ENCODE measurements around the gene SLC35F4. TPM values are rescaled to one million over a fixed set of nuclear protein-coding genes. Genes with fewer than 3 reads are reported as not detected.
"Not testable (repeated sequence)": the region's sequence is repeated elsewhere in the genome, so short reads cannot be mapped to it uniquely, and the experiment has no call there.

Gene SLC35F4
- total RNA-seq, 4 donors from 2014 or later = not detected

DNA sequence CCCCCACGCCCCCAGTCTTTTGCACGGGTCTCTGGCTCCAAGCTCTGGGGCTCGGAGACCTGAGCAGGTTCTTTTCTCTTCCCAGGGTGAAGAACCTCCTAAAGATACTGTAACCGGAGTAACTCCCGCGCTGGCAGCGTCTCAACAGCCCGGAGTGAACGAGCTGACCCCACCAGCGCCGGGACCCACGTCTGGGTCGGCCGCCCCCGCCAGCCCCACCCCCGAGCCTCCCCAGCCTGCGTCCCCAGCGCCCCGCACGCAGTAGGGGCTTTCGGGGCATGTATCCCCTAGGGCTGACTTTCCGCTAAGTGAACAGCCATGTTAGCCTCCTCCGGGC lies 858 bp downstream of the SLC35F4 start:
- Histone ChIP-seq H3K27me3 (peaks cover 0 to 43% of the 10 kb centered on the region in 2 donors), H3K4me1 (peaks cover 0 to 21% (median 9%) of the 10 kb centered on the region in 4 donors), H3K36me3 (no peaks in the 10 kb centered on the region), H3K9me3 (no peaks in the 10 kb centered on the region), H3K27ac (no peak overlapping the region), H3K4me3 (peak overlapping the region in 1 of 4 donors; percentile 29)
- no peak for DNase-seq (ENCODE audit: low spot score in 2 of 2)
- 0 to 4% methylated on average over 2 to 3 of the region's 23 CpGs for WGBS, 2 donors
- no peak for TF ChIP-seq EP300 (IDR thresholded peaks at IDR 0.05)
- TF ChIP-seq POLR2A (IDR thresholded peaks at IDR 0.05) = no peak
- TF ChIP-seq, protein P1, sequence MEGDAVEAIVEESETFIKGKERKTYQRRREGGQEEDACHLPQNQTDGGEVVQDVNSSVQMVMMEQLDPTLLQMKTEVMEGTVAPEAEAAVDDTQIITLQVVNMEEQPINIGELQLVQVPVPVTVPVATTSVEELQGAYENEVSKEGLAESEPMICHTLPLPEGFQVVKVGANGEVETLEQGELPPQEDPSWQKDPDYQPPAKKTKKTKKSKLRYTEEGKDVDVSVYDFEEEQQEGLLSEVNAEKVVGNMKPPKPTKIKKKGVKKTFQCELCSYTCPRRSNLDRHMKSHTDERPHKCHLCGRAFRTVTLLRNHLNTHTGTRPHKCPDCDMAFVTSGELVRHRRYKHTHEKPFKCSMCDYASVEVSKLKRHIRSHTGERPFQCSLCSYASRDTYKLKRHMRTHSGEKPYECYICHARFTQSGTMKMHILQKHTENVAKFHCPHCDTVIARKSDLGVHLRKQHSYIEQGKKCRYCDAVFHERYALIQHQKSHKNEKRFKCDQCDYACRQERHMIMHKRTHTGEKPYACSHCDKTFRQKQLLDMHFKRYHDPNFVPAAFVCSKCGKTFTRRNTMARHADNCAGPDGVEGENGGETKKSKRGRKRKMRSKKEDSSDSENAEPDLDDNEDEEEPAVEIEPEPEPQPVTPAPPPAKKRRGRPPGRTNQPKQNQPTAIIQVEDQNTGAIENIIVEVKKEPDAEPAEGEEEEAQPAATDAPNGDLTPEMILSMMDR (IDR thresholded peaks at IDR 0.05) = no peak

DNA sequence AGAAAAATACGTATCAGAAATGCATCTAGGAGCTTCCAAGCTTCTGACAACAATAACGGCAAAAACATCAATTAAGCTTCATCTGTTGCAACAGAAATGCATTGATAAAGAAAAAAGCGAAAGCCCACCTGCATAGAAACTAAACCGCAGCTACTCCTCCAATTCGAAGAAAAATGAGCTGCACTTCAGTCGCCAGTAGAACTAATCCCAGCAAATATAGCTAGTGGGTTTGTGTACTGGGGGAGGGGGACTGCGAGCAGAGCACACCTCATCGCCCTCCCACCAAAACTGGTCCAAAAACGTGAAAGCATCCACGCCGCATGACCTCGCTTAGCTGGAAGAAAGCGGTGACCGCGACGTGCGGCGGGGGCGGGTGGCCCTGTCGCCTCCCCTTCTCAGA lies 1.2 kb downstream of the SLC35F4 start:
- no peaks in the 10 kb centered on the region for H3K36me3 ChIP-seq
- TF ChIP-seq, protein P1 (IDR thresholded peaks at IDR 0.05) = no peak
- TF ChIP-seq EP300 (IDR thresholded peaks at IDR 0.05) (no peak), POLR2A (IDR thresholded peaks at IDR 0.05) (no peak)
- no peaks in the 10 kb centered on the region for H3K9me3 ChIP-seq
- 19 to 22% methylated on average over 18 of the region's 20 CpGs for WGBS, 2 donors
- no peak overlapping the region for H3K4me3 ChIP-seq
- peaks cover 0 to 21% (median 9%) of the 10 kb centered on the region in 4 donors for H3K4me1 ChIP-seq
- no peak overlapping the region for H3K27ac ChIP-seq
- no peak for DNase-seq (ENCODE audit: low spot score in 2 of 2)
- H3K27me3 ChIP-seq = peaks cover 0 to 43% of the 10 kb centered on the region in 2 donors

DNA sequence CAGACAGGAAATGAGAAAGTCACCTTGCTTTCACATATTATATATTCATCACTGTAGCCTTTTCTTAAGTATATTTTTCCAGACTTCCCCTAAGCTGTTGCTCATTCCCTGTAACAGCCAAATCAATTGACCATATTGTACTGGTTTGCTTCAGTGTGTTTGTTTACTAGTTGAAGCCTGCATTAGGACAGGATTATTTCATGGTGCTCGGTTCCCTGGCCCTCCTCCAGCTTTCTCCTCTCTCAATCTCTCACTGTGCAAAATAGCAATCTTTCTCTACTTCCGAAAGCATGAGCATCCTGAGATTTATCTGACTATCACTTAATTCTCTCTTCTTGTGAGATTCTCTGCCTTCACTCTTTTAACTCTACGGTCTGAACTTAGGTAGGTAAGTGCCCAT lies 2.4 kb downstream of the SLC35F4 start:
- H3K4me1 ChIP-seq = peaks cover 0 to 21% (median 9%) of the 10 kb centered on the region in 4 donors
- DNase-seq (ENCODE audit: low spot score in 2 of 2) = no peak
- no peak overlapping the region for H3K27ac ChIP-seq
- no peaks in the 10 kb centered on the region for H3K9me3 ChIP-seq
- TF ChIP-seq, protein P1 (IDR thresholded peaks at IDR 0.05) = no peak
- TF ChIP-seq POLR2A (IDR thresholded peaks at IDR 0.05) (no peak), EP300 (IDR thresholded peaks at IDR 0.05) (no peak)
- no peaks in the 10 kb centered on the region for H3K36me3 ChIP-seq
- WGBS, 2 donors = 48 to 57% methylated on average over 3 of the region's 3 CpGs
- no peak overlapping the region for H3K4me3 ChIP-seq
- peaks cover 0 to 43% of the 10 kb centered on the region in 2 donors for H3K27me3 ChIP-seq

DNA sequence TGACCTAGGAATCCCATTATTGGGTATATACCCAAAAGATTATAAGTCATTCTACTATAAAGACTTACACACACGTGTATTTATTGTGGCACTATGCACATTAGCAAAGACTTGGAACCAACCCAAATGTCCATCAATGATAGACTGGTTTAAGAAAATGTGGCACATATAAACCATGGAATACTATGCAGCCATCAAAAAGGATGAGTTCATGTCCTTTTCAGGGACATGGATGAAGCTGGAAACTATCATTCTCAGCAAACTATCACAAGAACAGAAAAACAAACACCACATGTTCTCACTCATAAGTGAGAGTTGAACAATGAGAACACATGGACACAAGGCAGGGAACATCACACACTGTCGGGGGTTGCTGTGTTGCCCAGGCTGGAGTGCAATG lies 10.2 kb downstream of the SLC35F4 start:
- not testable (repeated sequence) for H3K4me3 ChIP-seq; DNase-seq (ENCODE audit: low spot score in 2 of 2); H3K27ac ChIP-seq; H3K9me3 ChIP-seq; H3K4me1 ChIP-seq; H3K27me3 ChIP-seq; H3K36me3 ChIP-seq
- WGBS, 2 donors = 93 to 95% methylated on average over 2 of the region's 2 CpGs

DNA sequence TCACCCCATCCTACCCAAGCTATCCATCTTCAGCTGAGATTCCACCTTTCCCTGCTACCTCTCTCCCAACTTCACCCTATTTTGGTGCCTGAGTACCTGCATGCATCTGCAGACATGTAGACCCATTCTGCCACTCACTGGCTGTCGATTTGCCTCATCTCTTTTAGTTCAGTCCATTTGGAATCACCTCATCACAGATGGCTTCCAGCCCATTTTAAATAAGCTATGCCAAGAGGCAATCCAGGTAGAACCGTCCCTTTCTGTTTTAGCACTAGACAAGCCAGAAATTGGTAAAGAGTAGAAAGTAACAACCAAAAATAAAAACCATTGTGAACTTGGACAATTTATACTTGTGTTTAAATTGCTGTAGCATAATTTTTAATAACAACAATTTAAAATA lies 11.3 kb downstream of the SLC35F4 start:
- H3K36me3 ChIP-seq = no peaks in the 10 kb centered on the region
- TF ChIP-seq EP300 (IDR thresholded peaks at IDR 0.05) (no peak), POLR2A (IDR thresholded peaks at IDR 0.05) (no peak)
- TF ChIP-seq, protein P1 (IDR thresholded peaks at IDR 0.05) = no peak
- no peaks in the 10 kb centered on the region for H3K27me3 ChIP-seq
- H3K9me3 ChIP-seq = peaks cover 0 to 5% (median 0%) of the 10 kb centered on the region in 4 donors
- 77 to 81% methylated on average over 2 of the region's 2 CpGs for WGBS, 2 donors
- H3K4me1 ChIP-seq = no peaks in the 10 kb centered on the region
- no peak overlapping the region for H3K27ac ChIP-seq
- no peak overlapping the region for H3K4me3 ChIP-seq
- no peak for DNase-seq (ENCODE audit: low spot score in 2 of 2)

DNA sequence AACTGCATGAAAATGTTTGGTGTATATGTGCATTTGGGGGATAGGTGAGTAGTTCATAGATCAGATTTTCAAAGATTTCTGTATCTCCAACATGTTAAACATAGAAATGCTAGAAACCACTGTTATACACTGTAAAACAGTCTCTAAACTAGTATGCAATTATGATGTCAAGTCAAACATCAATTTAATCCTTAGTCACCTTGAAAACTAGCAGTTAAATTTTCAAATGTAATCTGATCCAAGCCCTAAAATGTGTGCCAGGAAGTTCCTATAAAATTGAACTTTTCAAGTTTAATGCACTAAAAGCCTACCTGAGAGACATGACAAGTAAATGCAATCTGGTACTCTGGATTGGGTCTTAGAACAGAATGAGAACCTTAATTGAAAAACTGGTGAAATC lies 14.5 kb downstream of the SLC35F4 start:
- H3K27ac ChIP-seq = no peak overlapping the region
- H3K9me3 ChIP-seq = no peaks in the 10 kb centered on the region
- H3K27me3 ChIP-seq = no peaks in the 10 kb centered on the region
- H3K4me3 ChIP-seq = no peak overlapping the region
- H3K4me1 ChIP-seq = peaks cover 0 to 14% (median 0%) of the 10 kb centered on the region in 4 donors
- H3K36me3 ChIP-seq = no peaks in the 10 kb centered on the region
- TF ChIP-seq EP300 (IDR thresholded peaks at IDR 0.05) (no peak), POLR2A (IDR thresholded peaks at IDR 0.05) (no peak)
- TF ChIP-seq, protein P1 (IDR thresholded peaks at IDR 0.05) = no peak
- DNase-seq (ENCODE audit: low spot score in 2 of 2) = no peak
